GM18873 (cell line): ENCODE results near the gene WDSUB1.

ENCODE experiments used
- ATAC-seq: cut with Tn5 transposase; IDR thresholded peaks from one replicate; pipeline ENCODE4 v1.9.1; 2021; ENCODE audit warnings: mild to moderate bottlenecking, moderate library complexity, moderate number of reproducible peaks; ENCODE audit not compliant: unreplicated experiment, low FRiP score

The WDSUB1 gene

GRCh38 chr2:159201360-159202063 is 85.0 kb downstream of the WDSUB1 start:
- ATAC-seq: peak; percentile 99

DNA sequence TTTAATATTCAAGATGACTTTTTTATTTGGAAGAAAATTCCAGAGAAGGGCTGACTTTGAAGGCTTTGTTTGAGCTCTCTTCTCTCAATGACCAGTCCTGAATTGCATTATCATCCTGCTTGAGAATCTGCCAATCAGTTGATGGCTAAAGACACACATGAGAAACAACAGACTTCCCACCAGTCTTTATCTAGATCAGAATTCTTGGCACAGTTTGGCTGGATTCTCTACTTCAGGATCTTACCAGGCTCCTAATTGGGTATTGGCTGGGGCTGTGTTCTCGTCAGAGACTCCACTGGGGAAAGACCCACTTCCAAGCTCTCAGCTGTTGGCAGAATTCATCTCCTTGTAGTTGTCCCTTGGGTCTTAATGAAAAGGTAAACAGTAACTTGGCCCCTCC is 86.0 kb downstream of the WDSUB1 start:
- no peak for ATAC-seq

GRCh38 chr2:159199761-159200465 is 86.6 kb downstream of the WDSUB1 start:
- ATAC-seq: no peak

GRCh38 chr2:159199236-159199635 is 87.3 kb downstream of the WDSUB1 start:
- ATAC-seq: no peak

GRCh38 chr2:159196393-159196925 is 90.0 kb downstream of the WDSUB1 start:
- no peak for ATAC-seq

DNA sequence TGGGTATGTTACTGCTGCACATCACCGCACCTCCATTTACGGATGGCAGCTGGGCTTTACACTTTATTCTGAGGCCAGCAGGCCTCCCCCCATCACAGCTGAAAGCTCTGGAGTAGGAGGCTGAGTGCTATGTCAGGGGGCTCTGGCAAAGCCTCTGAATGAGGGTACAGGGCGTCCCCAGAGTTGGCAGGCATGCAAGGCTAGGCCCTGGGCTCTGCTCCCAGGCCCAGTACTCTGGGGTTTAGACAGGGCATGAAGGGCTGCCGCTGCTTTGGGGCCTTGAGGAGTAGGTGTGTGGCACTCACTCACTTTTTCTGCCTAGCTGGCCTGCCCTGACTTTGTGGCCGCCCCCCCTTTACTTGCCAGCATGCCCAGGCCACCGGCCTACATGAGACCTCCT is 90.8 kb downstream of the WDSUB1 start:
- ATAC-seq: no peak

- no peak for ATAC-seq
Observed at GRCh38 chr2:159194241-159194640, 92.3 kb downstream of the WDSUB1 start.

- ATAC-seq: no peak
Observed at GRCh38 chr2:159193791-159194190, 92.7 kb downstream of the WDSUB1 start.

GRCh38 chr2:159192371-159192918 is 94.1 kb downstream of the WDSUB1 start:
- ATAC-seq: no peak

GRCh38 chr2:159188449-159188848 is 98.1 kb downstream of the WDSUB1 start:
- ATAC-seq: no peak

GRCh38 chr2:159187106-159187505 is 99.4 kb downstream of the WDSUB1 start:
- no peak for ATAC-seq

GRCh38 chr2:159186462-159186861 is 100.0 kb downstream of the WDSUB1 start:
- ATAC-seq: peak; percentile 39
